ENCODE data around the gene ST3GAL5. TPM values are rescaled to one million over a fixed set of nuclear protein-coding genes. Genes with fewer than 3 reads are reported as not detected.

The ST3GAL5 gene
- total RNA-seq, 1 donor from 2014 or later = 20.0 TPM

GRCh38 chr2:85926526-85926925 lies 37.7 kb upstream of the ST3GAL5 start:
- Mint-ChIP-seq H3K27me3 (ENCODE audit: low read depth, unreplicated experiment) (no peaks in the 10 kb centered on the region), H3K4me1 (ENCODE audit: low read depth, unreplicated experiment) (peaks cover 9% of the 10 kb centered on the region)
- FAIRE-seq = no peak

DNA sequence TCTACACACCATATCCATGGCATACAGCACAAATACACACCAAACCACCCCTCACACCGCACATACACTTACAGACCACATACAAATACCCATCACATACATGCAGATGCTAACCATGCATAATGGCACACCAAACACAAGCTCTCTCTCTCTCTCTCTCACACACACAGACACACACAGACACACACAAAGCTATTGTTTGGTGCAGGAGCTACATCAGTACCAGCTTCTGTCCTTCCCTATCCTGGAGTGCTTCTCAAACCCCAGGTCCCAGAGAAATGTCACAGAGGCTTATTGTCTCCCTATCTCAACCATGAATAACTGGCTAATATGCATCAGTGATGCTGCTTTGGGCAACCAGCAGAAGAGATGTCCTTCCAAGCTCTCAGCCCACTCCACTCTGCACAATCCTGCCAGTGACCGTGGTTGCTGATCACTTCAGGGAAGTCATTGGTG lies 36.5 kb upstream of the ST3GAL5 start:
- Histone ChIP-seq H2AFZ (ENCODE audit: low read depth, low read length) (no peak overlapping the region), H3K27ac (ENCODE audit: low read depth, low read length) (no peak overlapping the region), H3K4me2 (ENCODE audit: low read length) (no peak overlapping the region), H3K27me3 (ENCODE audit: insufficient read depth, low read length) (no peaks in the 10 kb centered on the region), H3K79me2 (ENCODE audit: insufficient read depth, low read length) (no peaks in the 10 kb centered on the region), H3K4me1 (ENCODE audit: insufficient read depth, low read length) (peaks cover 7% of the 10 kb centered on the region), H3K36me3 (ENCODE audit: insufficient read depth, low read length) (no peaks in the 10 kb centered on the region), H3K9ac (ENCODE audit: low read length) (no peak overlapping the region), H4K20me1 (ENCODE audit: insufficient read depth, low read length) (no peaks in the 10 kb centered on the region), H3K4me3 (ENCODE audit: insufficient read depth, low read depth, low read length) (no peak overlapping the region), H3K9me3 (ENCODE audit: insufficient read depth, low read depth, low read length) (no peaks in the 10 kb centered on the region)
- DNase-seq (ENCODE audit: low read depth) (no peak), FAIRE-seq (no peak)
- peaks cover 2% of the 10 kb centered on the region for H3K36me3 Mint-ChIP-seq (ENCODE audit: low read depth, unreplicated experiment)
- H3K9me3 Mint-ChIP-seq (ENCODE audit: unreplicated experiment) = no peaks in the 10 kb centered on the region
- H3K27ac Mint-ChIP-seq (ENCODE audit: unreplicated experiment) = no peak overlapping the region
- no peak for TF ChIP-seq EZH2 (IDR thresholded peaks at IDR 0.05; ENCODE audit: insufficient read depth, low read length)
- TF ChIP-seq, protein P1, sequence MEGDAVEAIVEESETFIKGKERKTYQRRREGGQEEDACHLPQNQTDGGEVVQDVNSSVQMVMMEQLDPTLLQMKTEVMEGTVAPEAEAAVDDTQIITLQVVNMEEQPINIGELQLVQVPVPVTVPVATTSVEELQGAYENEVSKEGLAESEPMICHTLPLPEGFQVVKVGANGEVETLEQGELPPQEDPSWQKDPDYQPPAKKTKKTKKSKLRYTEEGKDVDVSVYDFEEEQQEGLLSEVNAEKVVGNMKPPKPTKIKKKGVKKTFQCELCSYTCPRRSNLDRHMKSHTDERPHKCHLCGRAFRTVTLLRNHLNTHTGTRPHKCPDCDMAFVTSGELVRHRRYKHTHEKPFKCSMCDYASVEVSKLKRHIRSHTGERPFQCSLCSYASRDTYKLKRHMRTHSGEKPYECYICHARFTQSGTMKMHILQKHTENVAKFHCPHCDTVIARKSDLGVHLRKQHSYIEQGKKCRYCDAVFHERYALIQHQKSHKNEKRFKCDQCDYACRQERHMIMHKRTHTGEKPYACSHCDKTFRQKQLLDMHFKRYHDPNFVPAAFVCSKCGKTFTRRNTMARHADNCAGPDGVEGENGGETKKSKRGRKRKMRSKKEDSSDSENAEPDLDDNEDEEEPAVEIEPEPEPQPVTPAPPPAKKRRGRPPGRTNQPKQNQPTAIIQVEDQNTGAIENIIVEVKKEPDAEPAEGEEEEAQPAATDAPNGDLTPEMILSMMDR (IDR thresholded peaks at IDR 0.05; ENCODE audit: insufficient read depth, low read depth, low read length) = no peak
- peaks cover 13% of the 10 kb centered on the region for H3K4me1 Mint-ChIP-seq (ENCODE audit: low read depth, unreplicated experiment)
- H3K4me3 Mint-ChIP-seq (ENCODE audit: unreplicated experiment) = no peak overlapping the region
- no peaks in the 10 kb centered on the region for H3K27me3 Mint-ChIP-seq (ENCODE audit: low read depth, unreplicated experiment)

More at GRCh38 chr2:85926526-85926925, 37.7 kb upstream of the ST3GAL5 start:
- no peak for DNase-seq (ENCODE audit: low read depth)
- Histone ChIP-seq H3K36me3 (ENCODE audit: insufficient read depth, low read length) (no peaks in the 10 kb centered on the region), H3K27me3 (ENCODE audit: insufficient read depth, low read length) (no peaks in the 10 kb centered on the region), H3K4me1 (ENCODE audit: insufficient read depth, low read length) (no peaks in the 10 kb centered on the region), H3K79me2 (ENCODE audit: insufficient read depth, low read length) (no peaks in the 10 kb centered on the region), H3K4me3 (ENCODE audit: insufficient read depth, low read depth, low read length) (no peak overlapping the region), H3K9me3 (ENCODE audit: insufficient read depth, low read depth, low read length) (no peaks in the 10 kb centered on the region), H3K27ac (ENCODE audit: low read depth, low read length) (no peak overlapping the region), H4K20me1 (ENCODE audit: insufficient read depth, low read length) (no peaks in the 10 kb centered on the region), H2AFZ (ENCODE audit: low read depth, low read length) (no peak overlapping the region), H3K9ac (ENCODE audit: low read length) (no peak overlapping the region), H3K4me2 (ENCODE audit: low read length) (no peak overlapping the region)
- H3K36me3 Mint-ChIP-seq (ENCODE audit: low read depth, unreplicated experiment) = peaks cover 2% of the 10 kb centered on the region
- no peak for TF ChIP-seq EZH2 (IDR thresholded peaks at IDR 0.05; ENCODE audit: insufficient read depth, low read length)
- TF ChIP-seq, protein P1 (IDR thresholded peaks at IDR 0.05; ENCODE audit: insufficient read depth, low read depth, low read length) = no peak
- no peak overlapping the region for H3K27ac Mint-ChIP-seq (ENCODE audit: unreplicated experiment)
- no peak overlapping the region for H3K4me3 Mint-ChIP-seq (ENCODE audit: unreplicated experiment)
- H3K9me3 Mint-ChIP-seq (ENCODE audit: unreplicated experiment) = no peaks in the 10 kb centered on the region

GRCh38 chr2:85924522-85924921 lies 35.7 kb upstream of the ST3GAL5 start:
- H3K9ac ChIP-seq (ENCODE audit: low read length) = no peak overlapping the region
- peaks cover 7% of the 10 kb centered on the region for H3K4me1 ChIP-seq (ENCODE audit: insufficient read depth, low read length)
- no peaks in the 10 kb centered on the region for H3K27me3 Mint-ChIP-seq (ENCODE audit: low read depth, unreplicated experiment)
- no peaks in the 10 kb centered on the region for H3K9me3 ChIP-seq (ENCODE audit: insufficient read depth, low read depth, low read length)
- no peaks in the 10 kb centered on the region for H4K20me1 ChIP-seq (ENCODE audit: insufficient read depth, low read length)
- peak; percentile 44 for DNase-seq (ENCODE audit: low read depth)
- H3K27ac Mint-ChIP-seq (ENCODE audit: unreplicated experiment) = no peak overlapping the region
- H3K4me3 ChIP-seq (ENCODE audit: insufficient read depth, low read depth, low read length) = no peak overlapping the region
- H3K27ac ChIP-seq (ENCODE audit: low read depth, low read length) = no peak overlapping the region
- H3K36me3 ChIP-seq (ENCODE audit: insufficient read depth, low read length) = no peaks in the 10 kb centered on the region
- H3K4me2 ChIP-seq (ENCODE audit: low read length) = no peak overlapping the region
- no peak overlapping the region for H2AFZ ChIP-seq (ENCODE audit: low read depth, low read length)
- H3K9me3 Mint-ChIP-seq (ENCODE audit: unreplicated experiment) = no peaks in the 10 kb centered on the region
- no peak for TF ChIP-seq EZH2 (IDR thresholded peaks at IDR 0.05; ENCODE audit: insufficient read depth, low read length)
- TF ChIP-seq, protein P1 (IDR thresholded peaks at IDR 0.05; ENCODE audit: insufficient read depth, low read depth, low read length) = no peak
- peaks cover under 1% of the 10 kb centered on the region for H3K36me3 Mint-ChIP-seq (ENCODE audit: low read depth, unreplicated experiment)
- no peak for FAIRE-seq
- H3K4me3 Mint-ChIP-seq (ENCODE audit: unreplicated experiment) = no peak overlapping the region
- peaks cover 10% of the 10 kb centered on the region for H3K4me1 Mint-ChIP-seq (ENCODE audit: low read depth, unreplicated experiment)
- no peaks in the 10 kb centered on the region for H3K27me3 ChIP-seq (ENCODE audit: insufficient read depth, low read length)
- H3K79me2 ChIP-seq (ENCODE audit: insufficient read depth, low read length) = no peaks in the 10 kb centered on the region

Measured in astrocyte (in vitro differentiated cells and primary cell).